IPS-NIHi7 (cell line): ENCODE results near the gene POLR1A.
"Not testable (repeated sequence)": the region's sequence is repeated elsewhere in the genome, so short reads cannot be mapped to it uniquely, and the experiment has no call there.

Experiments used
- DNase-seq: peaks from one replicate; pipeline ENCODE4 v3.0.0; 2012; ENCODE audit warnings: mixed read lengths; ENCODE audit errors: extremely low spot score

The POLR1A gene

GRCh38 chr2:85998071-85998991 is 107.4 kb downstream of the POLR1A start:
- no peak for DNase-seq

- DNase-seq = no peak
These were observed 108.4 kb downstream of the POLR1A start for GRCh38 chr2:85997017-85997970.

- DNase-seq = no peak
These were observed 109.1 kb downstream of the POLR1A start for GRCh38 chr2:85996591-85996990.

GRCh38 chr2:85995648-85996529 is 109.8 kb downstream of the POLR1A start:
- DNase-seq = no peak

- no peak for DNase-seq
These were observed 110.6 kb downstream of the POLR1A start for GRCh38 chr2:85994897-85995647.

- DNase-seq = no peak
These were observed 111.3 kb downstream of the POLR1A start for GRCh38 chr2:85994421-85994777.

- DNase-seq = no peak
These were observed 113.1 kb downstream of the POLR1A start for GRCh38 chr2:85992611-85993010.

- DNase-seq = not testable (repeated sequence)
These were observed 113.6 kb downstream of the POLR1A start for GRCh38 chr2:85992053-85992452.

GRCh38 chr2:85990084-85990483 is 115.6 kb downstream of the POLR1A start:
- DNase-seq = no peak

- no peak for DNase-seq
These were observed 116.3 kb downstream of the POLR1A start for GRCh38 chr2:85989288-85989865.

- DNase-seq = no peak
These were observed 116.8 kb downstream of the POLR1A start for GRCh38 chr2:85988914-85989270.

- DNase-seq = no peak
These were observed 117.3 kb downstream of the POLR1A start for GRCh38 chr2:85988175-85988913.

GRCh38 chr2:85987266-85988174 is 118.2 kb downstream of the POLR1A start:
- no peak for DNase-seq

GRCh38 chr2:85986121-85986520 is 119.6 kb downstream of the POLR1A start:
- no peak for DNase-seq

GRCh38 chr2:85984788-85985187 is 120.9 kb downstream of the POLR1A start:
- DNase-seq = no peak

GRCh38 chr2:85983766-85984165 is 121.9 kb downstream of the POLR1A start:
- no peak for DNase-seq

GRCh38 chr2:85981579-85982247 is 124.0 kb downstream of the POLR1A start:
- DNase-seq = no peak
